ENCODE measurements around the gene IGF2R.
"Not testable (repeated sequence)": the region's sequence is repeated elsewhere in the genome, so short reads cannot be mapped to it uniquely, and the experiment has no call there.

Gene IGF2R

DNA sequence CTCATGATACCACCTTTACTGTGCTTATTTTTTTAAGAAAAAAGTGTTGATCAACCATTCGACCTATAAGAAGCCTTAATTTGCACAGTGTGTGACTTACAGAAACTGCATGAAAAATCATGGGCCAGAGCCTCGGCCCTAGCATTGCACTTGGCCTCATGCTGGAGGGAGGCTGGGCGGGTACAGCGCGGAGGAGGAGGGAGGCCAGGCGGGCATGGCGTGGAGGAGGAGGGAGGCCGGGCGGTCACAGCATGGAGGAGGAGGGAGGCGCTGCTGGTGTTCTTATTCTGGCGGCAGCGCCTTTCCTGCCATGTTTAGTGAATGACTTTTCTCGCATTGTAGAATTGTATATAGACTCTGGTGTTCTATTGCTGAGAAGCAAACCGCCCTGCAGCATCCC lies 137.1 kb downstream of the IGF2R start:
- DNase-seq = no peak

DNA sequence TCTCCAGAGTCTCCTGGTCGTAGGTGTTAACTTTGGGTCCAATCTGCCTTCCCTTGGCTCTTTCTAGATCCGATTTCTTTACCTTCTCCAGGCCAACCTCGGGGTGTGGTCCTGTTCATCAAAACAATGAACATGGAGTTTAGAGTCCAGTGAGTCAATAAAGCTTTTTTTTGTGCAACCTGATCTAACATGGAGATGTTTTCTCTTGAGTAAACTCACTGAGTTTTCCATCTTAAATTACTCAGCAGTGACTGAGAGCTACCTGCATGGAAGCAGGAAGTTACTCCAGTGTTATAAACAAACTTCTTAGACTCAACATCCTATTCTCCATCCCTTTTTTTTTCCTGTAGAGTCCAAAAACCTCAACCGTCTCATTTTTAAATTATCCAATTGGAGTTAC lies 137.8 kb downstream of the IGF2R start:
- no peak for DNase-seq

GRCh38 chr6:160108077-160108476 lies 139.2 kb downstream of the IGF2R start:
- DNase-seq = no peak

- no peak for DNase-seq
Measured at GRCh38 chr6:160110586-160111123, 141.8 kb downstream of the IGF2R start.

DNA sequence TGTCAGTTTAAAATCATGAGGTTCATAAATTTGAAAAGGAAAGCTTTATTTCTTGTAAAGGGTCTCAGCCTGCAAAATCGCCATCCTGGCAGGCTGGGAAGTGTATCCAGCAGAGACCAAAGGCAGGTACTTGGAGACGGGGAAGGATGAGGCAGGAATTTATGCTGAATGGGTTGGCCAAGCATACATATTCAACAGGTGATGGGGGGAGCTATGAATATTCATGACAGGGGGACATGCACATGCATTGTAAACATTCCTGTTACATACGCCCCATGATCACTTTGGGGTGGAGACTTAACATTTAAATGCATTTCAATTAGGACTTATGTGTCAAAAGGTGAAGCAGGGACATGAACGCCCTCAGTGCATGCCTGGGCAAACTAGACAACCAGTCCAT lies 142.9 kb downstream of the IGF2R start:
- no peak for DNase-seq

GRCh38 chr6:160112628-160113299 lies 143.9 kb downstream of the IGF2R start:
- DNase-seq = no peak

DNA sequence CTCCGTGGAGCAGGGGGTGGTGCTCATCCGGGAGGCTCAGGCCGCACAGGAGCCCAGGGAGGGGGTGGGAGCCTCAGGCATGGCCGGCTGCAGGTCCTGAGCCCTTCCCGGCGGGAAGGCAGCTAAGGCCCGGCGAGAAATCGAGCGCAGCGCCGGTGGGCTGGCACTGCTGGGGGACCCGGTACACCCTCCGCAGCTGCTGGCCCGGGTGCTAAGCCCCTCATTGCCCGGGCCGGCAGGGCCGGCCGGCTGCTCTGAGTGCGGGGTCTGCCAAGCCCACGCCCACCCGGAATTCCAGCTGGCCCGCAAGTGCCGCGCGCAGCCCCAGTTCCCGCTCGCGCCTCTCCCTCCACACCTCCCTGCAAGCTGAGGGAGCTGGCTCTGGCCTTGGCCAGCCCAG lies 145.7 kb downstream of the IGF2R start:
- DNase-seq = not testable (repeated sequence)

GRCh38 chr6:160115421-160115820 lies 146.5 kb downstream of the IGF2R start:
- no peak for DNase-seq

DNA sequence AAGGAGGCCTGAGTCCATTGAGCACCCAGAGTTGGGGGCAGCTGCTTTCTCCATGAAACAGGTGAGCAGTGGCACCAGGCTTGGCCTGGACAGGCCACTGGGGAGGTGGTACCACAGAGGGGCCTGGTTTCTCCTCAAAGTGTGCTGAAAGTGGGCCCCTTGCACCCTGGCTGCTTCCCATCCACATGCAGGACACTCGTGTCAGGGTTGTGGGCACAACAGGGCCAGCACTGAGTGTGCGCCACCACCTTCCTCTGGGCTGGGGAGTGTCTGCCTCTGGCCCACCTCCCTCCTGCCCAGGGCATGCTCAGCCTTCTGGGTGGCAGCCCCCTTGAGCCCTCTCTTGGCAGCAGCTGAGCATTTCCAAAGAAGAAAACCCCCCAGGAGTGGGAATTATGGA lies 147.5 kb downstream of the IGF2R start:
- no peak for DNase-seq

DNA sequence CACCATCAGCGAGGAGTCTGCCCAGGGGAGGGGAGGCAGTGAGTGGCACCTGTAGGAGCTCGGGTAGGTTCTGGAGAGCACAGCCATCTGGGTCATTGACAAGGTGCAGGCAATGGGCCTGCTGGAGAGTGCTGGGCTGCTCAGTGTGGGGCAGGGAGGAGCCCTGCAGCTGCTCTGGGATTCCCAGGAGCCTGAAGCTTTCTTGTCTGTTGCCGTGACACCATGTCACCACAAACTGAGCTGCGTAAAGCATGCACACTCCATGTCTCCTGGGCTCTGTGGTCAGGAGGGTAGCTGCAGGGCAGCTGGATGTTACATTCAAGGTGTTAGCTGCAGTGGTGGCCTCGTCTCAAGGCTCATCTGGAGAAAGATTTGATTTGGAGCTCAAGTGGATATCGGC lies 148.3 kb downstream of the IGF2R start:
- no peak for DNase-seq

GRCh38 chr6:160118620-160119229 lies 149.8 kb downstream of the IGF2R start:
- no peak for DNase-seq

- DNase-seq = no peak
Measured at GRCh38 chr6:160120087-160120486, 151.2 kb downstream of the IGF2R start.

GRCh38 chr6:160121558-160121957 lies 152.7 kb downstream of the IGF2R start, which contains the start of gene SLC22A1:
Gene SLC22A1, plus strand, starts transcription at chr6:160121815. Its CDS starts 121 bp downstream, at chr6:160121936.
- no peak for DNase-seq

- no peak for DNase-seq
Measured at GRCh38 chr6:160121981-160122380, 153.1 kb downstream of the IGF2R start.

- DNase-seq = no peak
Measured at GRCh38 chr6:160122744-160123143, 153.9 kb downstream of the IGF2R start.

DNA sequence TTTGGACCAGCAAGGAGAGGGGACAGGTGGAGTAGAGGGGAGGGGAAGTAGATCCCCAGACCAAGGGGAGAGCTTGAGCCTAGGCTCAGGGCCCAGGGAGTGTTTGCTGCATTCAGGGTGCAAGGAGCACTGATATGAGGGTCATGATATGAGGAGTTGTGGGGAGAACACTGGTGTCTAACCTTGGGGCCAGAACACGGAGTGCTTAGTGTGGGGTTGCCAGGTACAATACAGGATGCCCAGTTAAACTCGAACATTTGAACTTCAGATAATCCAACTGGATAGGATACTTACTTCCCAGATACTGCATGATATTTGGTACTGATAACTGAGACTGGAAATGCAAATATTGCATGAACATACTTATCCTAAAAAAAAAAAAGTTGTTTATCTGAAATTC lies 155.1 kb downstream of the IGF2R start:
- DNase-seq = no peak

- DNase-seq = no peak
Measured at GRCh38 chr6:160124605-160125004, 155.7 kb downstream of the IGF2R start.

DNA sequence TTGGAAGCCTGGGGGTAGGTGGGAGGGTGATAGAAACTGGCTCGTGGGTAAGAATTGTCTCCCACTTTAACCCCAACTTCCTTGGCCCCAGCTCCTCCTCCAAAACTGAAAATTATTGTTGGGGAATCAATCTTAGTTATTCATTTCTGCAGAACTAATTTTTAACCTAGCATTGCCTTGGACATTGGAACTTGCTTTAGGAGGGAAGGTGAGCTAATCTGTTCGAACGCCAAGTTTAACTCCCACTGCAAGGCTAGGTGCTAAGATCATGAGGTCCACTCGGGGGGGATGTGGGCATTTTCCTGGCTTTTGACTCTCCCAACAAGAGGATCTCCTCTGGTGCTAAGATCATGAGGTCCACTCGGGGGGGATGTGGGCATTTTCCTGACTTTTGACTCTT lies 156.2 kb downstream of the IGF2R start:
- DNase-seq = not testable (repeated sequence)

DNA sequence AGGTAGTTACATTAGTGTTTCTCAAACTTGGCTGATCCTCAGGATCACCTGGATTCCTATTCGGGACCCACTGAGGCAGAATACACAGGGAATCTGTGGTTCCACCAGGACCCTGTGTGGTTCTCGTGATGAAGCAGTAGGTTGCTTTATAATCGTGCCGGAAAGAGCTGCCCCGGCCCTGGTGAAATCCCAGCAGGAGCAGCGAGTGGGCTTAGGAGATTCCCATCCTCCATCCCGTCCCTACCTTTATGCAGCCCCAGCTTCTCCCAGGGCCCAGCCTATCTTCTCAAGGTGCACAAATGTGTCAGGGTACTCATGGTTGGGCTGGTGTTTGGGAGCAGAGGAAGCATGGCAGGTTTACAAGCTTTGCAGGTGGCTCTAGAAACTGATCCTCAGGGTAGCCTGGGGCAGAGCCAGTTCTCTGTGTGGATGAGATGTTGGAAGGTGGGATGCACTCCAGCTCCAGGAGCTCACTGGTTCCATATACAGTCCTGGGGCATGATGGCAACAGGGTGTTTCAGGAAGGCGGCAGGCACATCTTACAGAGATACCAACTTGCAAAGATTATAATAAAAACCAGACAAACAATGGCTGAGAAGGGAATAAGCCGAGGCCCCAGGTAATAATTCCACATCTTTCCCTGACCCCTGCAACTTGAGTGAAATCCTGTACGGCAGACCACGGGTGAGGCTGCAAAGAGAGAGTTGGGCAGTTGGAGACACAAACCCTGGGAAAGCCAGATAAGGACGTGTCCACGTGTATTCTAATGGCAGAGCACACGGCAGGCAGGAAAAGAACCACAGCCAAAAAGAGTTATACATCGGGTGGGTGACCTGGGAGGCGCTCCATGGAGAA lies 158.6 kb downstream of the IGF2R start:
- no peak for DNase-seq

- DNase-seq = no peak
Measured at GRCh38 chr6:160128125-160128683, 159.3 kb downstream of the IGF2R start.

GRCh38 chr6:160128879-160129516 lies 160.1 kb downstream of the IGF2R start:
- DNase-seq = no peak

- DNase-seq = no peak
Measured at GRCh38 chr6:160129881-160130615, 161.2 kb downstream of the IGF2R start.

All from NCI-H2029 treated with DMSO at 0.1 percent for 48 hours (cell line).